Transverse colon (tissue), 4 donors: Measurements from ENCODE around the gene KRT222.

Source experiments
- POLR2A ChIP-seq: fragments of 450-650 bp; IDR thresholded peaks from one replicate; pipeline ENCODE4 v1.6.1; 2016; ENCODE audit warnings: antibody characterized with exemption, mild to moderate bottlenecking, moderate library complexity
- POLR2AphosphoS5 ChIP-seq, 3 donors: sonication (generic); formaldehyde crosslinking; IDR thresholded peaks; one replicate each; pipeline ENCODE4 v1.6.1; 2016; ENCODE audit warnings: antibody characterized with exemption in 3 of 3
- TF ChIP-seq, protein P1 (sequence below), 5 experiments: fragments of 200-600 bp in 3 of 5; fragments of 450-650 bp in 2 of 5; sonication (generic) in 3 of 5; IDR thresholded peaks; 1 replicate in 2 of 5; 2 replicates in 3 of 5; pipeline ENCODE4 v1.5.1; 2016 to 2017; ENCODE audit warnings: antibody characterized with exemption in 5 of 5, inconsistent platforms in 3 of 5, mild to moderate bottlenecking in 2 of 5, moderate library complexity in 1 of 5

DNA sequence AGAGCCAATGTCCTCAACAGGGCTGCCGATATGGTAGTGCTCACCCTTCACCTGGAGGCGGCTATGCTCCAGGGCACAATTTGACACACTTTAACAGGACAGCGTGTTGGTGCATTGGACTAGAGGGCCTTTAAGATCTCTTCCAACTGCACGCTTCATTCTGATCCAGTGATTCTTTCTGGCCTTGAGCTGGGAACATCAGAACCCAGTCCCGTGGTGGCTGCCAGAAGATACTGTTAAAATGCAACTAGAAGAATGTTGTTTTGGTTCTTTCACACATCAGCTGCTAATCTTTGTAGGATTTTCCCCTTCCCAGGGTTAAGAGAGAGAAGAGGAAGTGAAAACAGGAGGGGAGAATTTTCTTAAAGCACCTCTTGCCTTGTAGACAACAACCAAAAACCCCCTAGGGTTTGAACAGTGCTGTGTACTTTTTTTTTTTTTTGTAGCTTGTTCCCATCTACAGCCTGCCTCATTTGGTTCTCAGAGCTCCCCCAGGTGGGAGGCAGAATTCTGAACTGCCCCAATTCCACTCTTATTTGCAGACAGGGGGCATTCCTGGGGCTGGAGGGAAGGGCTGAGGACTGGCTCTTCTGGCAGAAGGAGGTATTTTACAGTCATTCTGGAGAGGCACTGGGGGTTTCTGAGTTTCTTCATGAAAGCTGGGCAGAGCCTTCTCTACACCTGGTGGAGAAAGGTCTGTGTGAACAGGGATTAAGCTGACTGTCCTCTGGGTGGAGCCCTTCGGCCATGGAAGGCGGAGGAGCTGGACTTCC is 49.7 kb downstream of the KRT222 start:
- TF ChIP-seq, protein P1, sequence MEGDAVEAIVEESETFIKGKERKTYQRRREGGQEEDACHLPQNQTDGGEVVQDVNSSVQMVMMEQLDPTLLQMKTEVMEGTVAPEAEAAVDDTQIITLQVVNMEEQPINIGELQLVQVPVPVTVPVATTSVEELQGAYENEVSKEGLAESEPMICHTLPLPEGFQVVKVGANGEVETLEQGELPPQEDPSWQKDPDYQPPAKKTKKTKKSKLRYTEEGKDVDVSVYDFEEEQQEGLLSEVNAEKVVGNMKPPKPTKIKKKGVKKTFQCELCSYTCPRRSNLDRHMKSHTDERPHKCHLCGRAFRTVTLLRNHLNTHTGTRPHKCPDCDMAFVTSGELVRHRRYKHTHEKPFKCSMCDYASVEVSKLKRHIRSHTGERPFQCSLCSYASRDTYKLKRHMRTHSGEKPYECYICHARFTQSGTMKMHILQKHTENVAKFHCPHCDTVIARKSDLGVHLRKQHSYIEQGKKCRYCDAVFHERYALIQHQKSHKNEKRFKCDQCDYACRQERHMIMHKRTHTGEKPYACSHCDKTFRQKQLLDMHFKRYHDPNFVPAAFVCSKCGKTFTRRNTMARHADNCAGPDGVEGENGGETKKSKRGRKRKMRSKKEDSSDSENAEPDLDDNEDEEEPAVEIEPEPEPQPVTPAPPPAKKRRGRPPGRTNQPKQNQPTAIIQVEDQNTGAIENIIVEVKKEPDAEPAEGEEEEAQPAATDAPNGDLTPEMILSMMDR (IDR thresholded peaks at IDR 0.05), result peak; percentile 29 to 55 (median 42)
- no peak for TF ChIP-seq POLR2AphosphoS5 (IDR thresholded peaks at IDR 0.05)
- no peak for TF ChIP-seq POLR2A
